ENCODE results near the gene ZDHHC7.
A peak's percentile ranks its signal among the peaks of the same experiment; 100 is the strongest.

The ZDHHC7 gene

GRCh38 chr16:85047867-85048455 lies 36.6 kb upstream of the ZDHHC7 start:
- Mint-ChIP-seq H3K36me3 (no peaks in the 10 kb centered on the region), H3K9me3 (no peaks in the 10 kb centered on the region), H3K4me1 (no peaks in the 10 kb centered on the region), H3K27ac (no peak overlapping the region), H3K4me3 (no peak overlapping the region)
- ATAC-seq (no peak), DNase-seq (ENCODE audit: low spot score in 2 of 2) (no peak)

- no peak for DNase-seq (ENCODE audit: low spot score in 2 of 2)
- Mint-ChIP-seq H3K4me1 (no peaks in the 10 kb centered on the region), H3K36me3 (no peaks in the 10 kb centered on the region), H3K9me3 (no peaks in the 10 kb centered on the region), H3K27ac (no peak overlapping the region), H3K4me3 (no peak overlapping the region)
- no peak for ATAC-seq
These were observed 35.9 kb upstream of the ZDHHC7 start for GRCh38 chr16:85046931-85047866.

GRCh38 chr16:85046472-85046916 lies 35.2 kb upstream of the ZDHHC7 start:
- Mint-ChIP-seq H3K4me3 (no peak overlapping the region), H3K27ac (no peak overlapping the region)

GRCh38 chr16:85045641-85046471 lies 34.5 kb upstream of the ZDHHC7 start:
- Mint-ChIP-seq H3K4me3 (no peak overlapping the region), H3K36me3 (no peaks in the 10 kb centered on the region), H3K4me1 (no peaks in the 10 kb centered on the region), H3K9me3 (no peaks in the 10 kb centered on the region), H3K27ac (no peak overlapping the region)
- DNase-seq (ENCODE audit: low spot score in 2 of 2) (no peak), ATAC-seq (no peak)

More at GRCh38 chr16:85046472-85046916, 35.2 kb upstream of the ZDHHC7 start:
- ATAC-seq (no peak), DNase-seq (ENCODE audit: low spot score in 2 of 2) (no peak)
- Mint-ChIP-seq H3K36me3 (no peaks in the 10 kb centered on the region), H3K9me3 (no peaks in the 10 kb centered on the region), H3K4me1 (no peaks in the 10 kb centered on the region)

GRCh38 chr16:85045077-85045476 lies 33.7 kb upstream of the ZDHHC7 start:
- no peak for DNase-seq (ENCODE audit: low spot score in 2 of 2)
- Mint-ChIP-seq H3K4me3 (no peak overlapping the region), H3K9me3 (no peaks in the 10 kb centered on the region), H3K4me1 (no peaks in the 10 kb centered on the region), H3K27ac (no peak overlapping the region), H3K36me3 (no peaks in the 10 kb centered on the region)
- ATAC-seq, result no peak

GRCh38 chr16:85042606-85043005 lies 31.3 kb upstream of the ZDHHC7 start:
- Mint-ChIP-seq H3K27ac (no peak overlapping the region), H3K9me3 (no peaks in the 10 kb centered on the region), H3K4me1 (no peaks in the 10 kb centered on the region), H3K36me3 (no peaks in the 10 kb centered on the region), H3K4me3 (no peak overlapping the region)
- DNase-seq (ENCODE audit: low spot score in 2 of 2), result no peak
- ATAC-seq, result no peak

- DNase-seq (ENCODE audit: low spot score in 2 of 2) (no peak), ATAC-seq (no peak)
- no peak overlapping the region for H3K27ac Mint-ChIP-seq
- peaks cover 2% of the 10 kb centered on the region for H3K4me1 Mint-ChIP-seq
- H3K4me3 Mint-ChIP-seq, result no peak overlapping the region
- no peaks in the 10 kb centered on the region for H3K36me3 Mint-ChIP-seq
- no peaks in the 10 kb centered on the region for H3K9me3 Mint-ChIP-seq
These were observed 30.8 kb upstream of the ZDHHC7 start for GRCh38 chr16:85042167-85042526.

GRCh38 chr16:85041219-85042166 lies 30.2 kb upstream of the ZDHHC7 start:
- no peak for DNase-seq (ENCODE audit: low spot score in 2 of 2)
- no peaks in the 10 kb centered on the region for H3K36me3 Mint-ChIP-seq

GRCh38 chr16:85040685-85041084 lies 29.4 kb upstream of the ZDHHC7 start:
- Mint-ChIP-seq H3K9me3 (no peaks in the 10 kb centered on the region), H3K36me3 (no peaks in the 10 kb centered on the region), H3K4me1 (peaks cover 13% of the 10 kb centered on the region), H3K4me3 (no peak overlapping the region), H3K27ac (no peak overlapping the region)
- DNase-seq (ENCODE audit: low spot score in 2 of 2) (no peak), ATAC-seq (no peak)

More at GRCh38 chr16:85041219-85042166, 30.2 kb upstream of the ZDHHC7 start:
- no peak overlapping the region for H3K27ac Mint-ChIP-seq
- ATAC-seq, result no peak
- H3K4me3 Mint-ChIP-seq, result no peak overlapping the region
- H3K9me3 Mint-ChIP-seq, result no peaks in the 10 kb centered on the region
- peaks cover 9% of the 10 kb centered on the region for H3K4me1 Mint-ChIP-seq

GRCh38 chr16:85037721-85038120 lies 26.4 kb upstream of the ZDHHC7 start:
- ATAC-seq (no peak), DNase-seq (ENCODE audit: low spot score in 2 of 2) (no peak)
- Mint-ChIP-seq H3K9me3 (no peaks in the 10 kb centered on the region), H3K36me3 (no peaks in the 10 kb centered on the region), H3K27ac (no peak overlapping the region), H3K4me3 (no peak overlapping the region), H3K4me1 (peaks cover 13% of the 10 kb centered on the region)

GRCh38 chr16:85037050-85037410 lies 25.7 kb upstream of the ZDHHC7 start:
- ATAC-seq (no peak), DNase-seq (ENCODE audit: low spot score in 2 of 2) (no peak)
- Mint-ChIP-seq H3K9me3 (no peaks in the 10 kb centered on the region), H3K27ac (no peak overlapping the region), H3K4me1 (peaks cover 13% of the 10 kb centered on the region), H3K4me3 (no peak overlapping the region), H3K36me3 (no peaks in the 10 kb centered on the region)

- Mint-ChIP-seq H3K9me3 (no peaks in the 10 kb centered on the region), H3K27ac (no peak overlapping the region), H3K4me1 (peaks cover 13% of the 10 kb centered on the region), H3K36me3 (no peaks in the 10 kb centered on the region), H3K4me3 (no peak overlapping the region)
- ATAC-seq, result no peak
- no peak for DNase-seq (ENCODE audit: low spot score in 2 of 2)
These were observed 25.1 kb upstream of the ZDHHC7 start for GRCh38 chr16:85036236-85037049.

GRCh38 chr16:85034591-85035433 lies 23.5 kb upstream of the ZDHHC7 start:
- H3K4me1 Mint-ChIP-seq, result peaks cover 16% of the 10 kb centered on the region
- H3K27ac Mint-ChIP-seq, result peak overlapping the region; percentile 3
- H3K4me3 Mint-ChIP-seq, result no peak overlapping the region
- no peak for DNase-seq (ENCODE audit: low spot score in 2 of 2)
- no peaks in the 10 kb centered on the region for H3K9me3 Mint-ChIP-seq
- no peaks in the 10 kb centered on the region for H3K36me3 Mint-ChIP-seq
- ATAC-seq, result no peak
